Muscle layer of duodenum (tissue), 2 donors: ENCODE results near the gene KCNT1.

Experiments
- H3K27ac ChIP-seq: one replicate; pipeline ENCODE4 v1.7.0; 2013; ENCODE audit warnings: mild to moderate bottlenecking, low read length
- H3K27me3 ChIP-seq: one replicate; pipeline ENCODE4 v1.7.0; 2013; ENCODE audit warnings: low read depth, mild to moderate bottlenecking, control low read depth, low read length
- H3K36me3 ChIP-seq, 2 donors: one replicate each; pipeline ENCODE4 v1.7.0; 2013; ENCODE audit warnings: low read length in 2 of 2, control low read depth in 1 of 2, mild to moderate bottlenecking in 1 of 2; ENCODE audit not compliant: insufficient read depth in 2 of 2, control insufficient read depth in 1 of 2
- H3K4me1 ChIP-seq, 2 donors: one replicate each; pipeline ENCODE4 v1.7.0; 2013; ENCODE audit warnings: low read length in 2 of 2, mild to moderate bottlenecking in 2 of 2, control low read depth in 1 of 2, moderate library complexity in 1 of 2; ENCODE audit not compliant: insufficient read depth in 2 of 2, control insufficient read depth in 1 of 2
- H3K4me3 ChIP-seq, 2 donors: one replicate each; pipeline ENCODE4 v1.7.0; 2013; ENCODE audit warnings: low read length in 2 of 2, low read depth in 1 of 2, mild to moderate bottlenecking in 1 of 2
- H3K9me3 ChIP-seq, 2 donors: one replicate each; pipeline ENCODE4 v1.7.0; 2013; ENCODE audit warnings: low read length in 2 of 2, control low read depth in 1 of 2, mild to moderate bottlenecking in 1 of 2; ENCODE audit not compliant: control insufficient read depth in 1 of 2
- donor health status: healthy.

The KCNT1 gene

GRCh38 chr9:135714242-135715055, 12.5 kb downstream of the KCNT1 start:
- Histone ChIP-seq H3K4me3 (no peak overlapping the region), H3K27ac (no peak overlapping the region), H3K36me3 (no peaks in the 10 kb centered on the region), H3K9me3 (no peaks in the 10 kb centered on the region), H3K4me1 (no peaks in the 10 kb centered on the region), H3K27me3 (peaks cover 11% of the 10 kb centered on the region)

GRCh38 chr9:135715056-135715595, 13.1 kb downstream of the KCNT1 start:
- Histone ChIP-seq H3K27me3 (peaks cover 11% of the 10 kb centered on the region), H3K4me1 (no peaks in the 10 kb centered on the region), H3K4me3 (no peak overlapping the region), H3K9me3 (no peaks in the 10 kb centered on the region), H3K27ac (no peak overlapping the region), H3K36me3 (no peaks in the 10 kb centered on the region)

- H3K4me3 ChIP-seq = no peak overlapping the region
- H3K36me3 ChIP-seq = no peaks in the 10 kb centered on the region
- peaks cover 11% of the 10 kb centered on the region for H3K27me3 ChIP-seq
- no peaks in the 10 kb centered on the region for H3K9me3 ChIP-seq
- no peak overlapping the region for H3K27ac ChIP-seq
- no peaks in the 10 kb centered on the region for H3K4me1 ChIP-seq
Observed at GRCh38 chr9:135716045-135716444, 14.1 kb downstream of the KCNT1 start.

- H3K4me3 ChIP-seq = no peak overlapping the region
- H3K27me3 ChIP-seq = peaks cover 11% of the 10 kb centered on the region
- no peaks in the 10 kb centered on the region for H3K9me3 ChIP-seq
- no peak overlapping the region for H3K27ac ChIP-seq
- no peaks in the 10 kb centered on the region for H3K4me1 ChIP-seq
- no peaks in the 10 kb centered on the region for H3K36me3 ChIP-seq
Observed at GRCh38 chr9:135717410-135717809, 15.4 kb downstream of the KCNT1 start.

GRCh38 chr9:135718616-135719015, 16.6 kb downstream of the KCNT1 start:
- Histone ChIP-seq H3K4me1 (no peaks in the 10 kb centered on the region), H3K27me3 (peaks cover 11% of the 10 kb centered on the region), H3K4me3 (no peak overlapping the region), H3K36me3 (no peaks in the 10 kb centered on the region), H3K9me3 (no peaks in the 10 kb centered on the region), H3K27ac (no peak overlapping the region)

GRCh38 chr9:135719472-135719871, 17.5 kb downstream of the KCNT1 start:
- Histone ChIP-seq H3K4me1 (no peaks in the 10 kb centered on the region), H3K36me3 (no peaks in the 10 kb centered on the region), H3K27me3 (peaks cover 11% of the 10 kb centered on the region), H3K4me3 (no peak overlapping the region), H3K9me3 (no peaks in the 10 kb centered on the region), H3K27ac (no peak overlapping the region)

GRCh38 chr9:135722365-135722764, 20.4 kb downstream of the KCNT1 start:
- no peak overlapping the region for H3K27ac ChIP-seq
- no peaks in the 10 kb centered on the region for H3K9me3 ChIP-seq
- no peak overlapping the region for H3K4me3 ChIP-seq
- H3K27me3 ChIP-seq = no peaks in the 10 kb centered on the region
- no peaks in the 10 kb centered on the region for H3K4me1 ChIP-seq
- H3K36me3 ChIP-seq = no peaks in the 10 kb centered on the region

- Histone ChIP-seq H3K36me3 (no peaks in the 10 kb centered on the region), H3K9me3 (no peaks in the 10 kb centered on the region), H3K4me3 (no peak overlapping the region), H3K4me1 (no peaks in the 10 kb centered on the region), H3K27me3 (no peaks in the 10 kb centered on the region), H3K27ac (no peak overlapping the region)
Observed at GRCh38 chr9:135724186-135724787, 22.3 kb downstream of the KCNT1 start.

GRCh38 chr9:135726138-135726853, 24.3 kb downstream of the KCNT1 start:
- Histone ChIP-seq H3K36me3 (no peaks in the 10 kb centered on the region), H3K4me3 (no peak overlapping the region), H3K4me1 (no peaks in the 10 kb centered on the region), H3K27me3 (no peaks in the 10 kb centered on the region), H3K9me3 (peaks cover 0 to 10% of the 10 kb centered on the region in 2 donors), H3K27ac (no peak overlapping the region)

- Histone ChIP-seq H3K4me3 (no peak overlapping the region), H3K9me3 (peaks cover 0 to 14% of the 10 kb centered on the region in 2 donors), H3K4me1 (no peaks in the 10 kb centered on the region), H3K27me3 (no peaks in the 10 kb centered on the region), H3K27ac (no peak overlapping the region), H3K36me3 (no peaks in the 10 kb centered on the region)
Observed at GRCh38 chr9:135727257-135727875, 25.4 kb downstream of the KCNT1 start.
